Neural crest cell (in vitro differentiated cells): ENCODE measurements around the gene DMWD. TPM values are rescaled to one million over a fixed set of nuclear protein-coding genes. Genes with fewer than 3 reads are reported as not detected.

Experiments used
- DNase-seq: peaks from one replicate; pipeline ENCODE4 v3.0.0; 2021; ENCODE audit warnings: low read depth, mixed read lengths, low spot score
- H3K27ac Mint-ChIP-seq: one replicate; pipeline ENCODE4 v1.8.0; 2021; ENCODE audit warnings: mild to moderate bottlenecking, mixed read lengths; ENCODE audit not compliant: unreplicated experiment
- H3K27me3 Mint-ChIP-seq: 2 replicates; pipeline ENCODE4 v1.8.0; 2021; ENCODE audit warnings: low read depth, mild to moderate bottlenecking, mixed read lengths
- H3K36me3 Mint-ChIP-seq: 2 replicates; pipeline ENCODE4 v1.8.0; 2021; ENCODE audit warnings: low read depth, mild to moderate bottlenecking, mixed read lengths
- H3K4me1 Mint-ChIP-seq: 2 replicates; pipeline ENCODE4 v1.8.0; 2021; ENCODE audit warnings: mixed read lengths
- H3K4me3 Mint-ChIP-seq: one replicate; pipeline ENCODE4 v1.8.0; 2021; ENCODE audit warnings: mild to moderate bottlenecking, mixed read lengths
- H3K9me3 Mint-ChIP-seq: 2 replicates; pipeline ENCODE4 v1.8.0; 2021; ENCODE audit warnings: mixed read lengths
- CTCF ChIP-seq: fragments of 200-600 bp; sonication (generic); conservative IDR thresholded peaks from 2 replicates; pipeline ENCODE4 v1.5.0; 2021; ENCODE audit warnings: antibody characterized with exemption, mild to moderate bottlenecking
- total RNA-seq: library from RNA; stranded (reverse); gene quantifications from 2 replicates; pipeline ENCODE4 v1.2.1, GENCODE V29; 2021

Gene DMWD
- total RNA-seq, 1 donor from 2014 or later, result 110 TPM

- Mint-ChIP-seq H3K4me3 (peak overlapping the region; percentile 92), H3K36me3 (peaks cover 3% of the 10 kb centered on the region), H3K4me1 (peaks cover 11% of the 10 kb centered on the region), H3K27ac (peak overlapping the region; percentile 96), H3K9me3 (no peaks in the 10 kb centered on the region), H3K27me3 (peaks cover 3% of the 10 kb centered on the region)
- TF ChIP-seq CTCF, result no peak
- DNase-seq, result peak; percentile 69
Measured at GRCh38 chr19:45815481-45816216, 23.0 kb upstream of the DMWD start.

- Mint-ChIP-seq H3K4me1 (peaks cover 8% of the 10 kb centered on the region), H3K27me3 (peaks cover 3% of the 10 kb centered on the region), H3K9me3 (no peaks in the 10 kb centered on the region), H3K36me3 (peaks cover under 1% of the 10 kb centered on the region), H3K27ac (peak within 1 kb of the TSS; percentile 96), H3K4me3 (peak within 1 kb of the TSS; percentile 92)
- TF ChIP-seq CTCF, result no peak
- no peak for DNase-seq
Measured at GRCh38 chr19:45814851-45815480, 22.3 kb upstream of the DMWD start, which contains the start of gene RSPH6A. TSS of gene RSPH6A (minus strand) at chr19:45815308. CDS start at chr19:45815176, 132 bp downstream.

- Mint-ChIP-seq H3K27ac (no peak overlapping the region), H3K9me3 (no peaks in the 10 kb centered on the region), H3K27me3 (peaks cover 3% of the 10 kb centered on the region), H3K4me1 (peaks cover 12% of the 10 kb centered on the region), H3K4me3 (peak overlapping the region; percentile 75), H3K36me3 (no peaks in the 10 kb centered on the region)
- no peak for TF ChIP-seq CTCF
- no peak for DNase-seq
Measured at GRCh38 chr19:45814166-45814780, 21.6 kb upstream of the DMWD start.

- TF ChIP-seq CTCF, result no peak
- no peak for DNase-seq
- H3K9me3 Mint-ChIP-seq, result no peaks in the 10 kb centered on the region
- H3K4me1 Mint-ChIP-seq, result peaks cover 10% of the 10 kb centered on the region
- H3K36me3 Mint-ChIP-seq, result no peaks in the 10 kb centered on the region
- H3K4me3 Mint-ChIP-seq, result peak overlapping the region; percentile 17
- H3K27ac Mint-ChIP-seq, result no peak overlapping the region
- H3K27me3 Mint-ChIP-seq, result peaks cover 3% of the 10 kb centered on the region
Measured at GRCh38 chr19:45812297-45812696, 19.7 kb upstream of the DMWD start.

- Mint-ChIP-seq H3K27ac (peak overlapping the region; percentile 83), H3K9me3 (no peaks in the 10 kb centered on the region), H3K4me3 (no peak overlapping the region), H3K27me3 (no peaks in the 10 kb centered on the region), H3K4me1 (peaks cover 5% of the 10 kb centered on the region), H3K36me3 (no peaks in the 10 kb centered on the region)
- no peak for DNase-seq
- TF ChIP-seq CTCF, result no peak
Measured at GRCh38 chr19:45809643-45810159, 17.1 kb upstream of the DMWD start.
